ENCODE results near the gene PLEKHH1.

DNA sequence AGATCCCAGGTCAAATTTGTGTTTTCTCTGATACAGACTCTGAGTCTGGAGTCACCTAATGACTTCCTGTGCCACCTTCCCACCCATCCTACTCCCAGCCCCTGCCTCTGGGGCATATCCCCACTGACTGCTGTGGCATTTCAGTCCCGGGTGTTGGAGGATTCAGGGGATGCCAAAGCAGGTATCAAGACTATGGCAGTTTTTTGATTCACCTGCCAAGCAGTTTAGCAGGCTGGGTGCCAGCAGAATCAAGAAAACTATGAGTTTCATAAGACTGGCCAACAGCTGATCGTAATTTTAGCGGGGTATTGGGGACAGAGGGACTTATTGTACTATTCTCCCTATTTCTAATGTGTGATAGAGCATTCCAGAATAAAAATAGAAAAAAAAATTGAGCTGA, 4.6 kb downstream of the PLEKHH1 start:
- TF ChIP-seq, protein P1, sequence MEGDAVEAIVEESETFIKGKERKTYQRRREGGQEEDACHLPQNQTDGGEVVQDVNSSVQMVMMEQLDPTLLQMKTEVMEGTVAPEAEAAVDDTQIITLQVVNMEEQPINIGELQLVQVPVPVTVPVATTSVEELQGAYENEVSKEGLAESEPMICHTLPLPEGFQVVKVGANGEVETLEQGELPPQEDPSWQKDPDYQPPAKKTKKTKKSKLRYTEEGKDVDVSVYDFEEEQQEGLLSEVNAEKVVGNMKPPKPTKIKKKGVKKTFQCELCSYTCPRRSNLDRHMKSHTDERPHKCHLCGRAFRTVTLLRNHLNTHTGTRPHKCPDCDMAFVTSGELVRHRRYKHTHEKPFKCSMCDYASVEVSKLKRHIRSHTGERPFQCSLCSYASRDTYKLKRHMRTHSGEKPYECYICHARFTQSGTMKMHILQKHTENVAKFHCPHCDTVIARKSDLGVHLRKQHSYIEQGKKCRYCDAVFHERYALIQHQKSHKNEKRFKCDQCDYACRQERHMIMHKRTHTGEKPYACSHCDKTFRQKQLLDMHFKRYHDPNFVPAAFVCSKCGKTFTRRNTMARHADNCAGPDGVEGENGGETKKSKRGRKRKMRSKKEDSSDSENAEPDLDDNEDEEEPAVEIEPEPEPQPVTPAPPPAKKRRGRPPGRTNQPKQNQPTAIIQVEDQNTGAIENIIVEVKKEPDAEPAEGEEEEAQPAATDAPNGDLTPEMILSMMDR (IDR thresholded peaks at IDR 0.05; ENCODE audit: insufficient read depth, low read length) = no peak
- TF ChIP-seq POLR2AphosphoS5 (IDR thresholded peaks at IDR 0.05; ENCODE audit: low read depth) = no peak
- TF ChIP-seq, protein P2, sequence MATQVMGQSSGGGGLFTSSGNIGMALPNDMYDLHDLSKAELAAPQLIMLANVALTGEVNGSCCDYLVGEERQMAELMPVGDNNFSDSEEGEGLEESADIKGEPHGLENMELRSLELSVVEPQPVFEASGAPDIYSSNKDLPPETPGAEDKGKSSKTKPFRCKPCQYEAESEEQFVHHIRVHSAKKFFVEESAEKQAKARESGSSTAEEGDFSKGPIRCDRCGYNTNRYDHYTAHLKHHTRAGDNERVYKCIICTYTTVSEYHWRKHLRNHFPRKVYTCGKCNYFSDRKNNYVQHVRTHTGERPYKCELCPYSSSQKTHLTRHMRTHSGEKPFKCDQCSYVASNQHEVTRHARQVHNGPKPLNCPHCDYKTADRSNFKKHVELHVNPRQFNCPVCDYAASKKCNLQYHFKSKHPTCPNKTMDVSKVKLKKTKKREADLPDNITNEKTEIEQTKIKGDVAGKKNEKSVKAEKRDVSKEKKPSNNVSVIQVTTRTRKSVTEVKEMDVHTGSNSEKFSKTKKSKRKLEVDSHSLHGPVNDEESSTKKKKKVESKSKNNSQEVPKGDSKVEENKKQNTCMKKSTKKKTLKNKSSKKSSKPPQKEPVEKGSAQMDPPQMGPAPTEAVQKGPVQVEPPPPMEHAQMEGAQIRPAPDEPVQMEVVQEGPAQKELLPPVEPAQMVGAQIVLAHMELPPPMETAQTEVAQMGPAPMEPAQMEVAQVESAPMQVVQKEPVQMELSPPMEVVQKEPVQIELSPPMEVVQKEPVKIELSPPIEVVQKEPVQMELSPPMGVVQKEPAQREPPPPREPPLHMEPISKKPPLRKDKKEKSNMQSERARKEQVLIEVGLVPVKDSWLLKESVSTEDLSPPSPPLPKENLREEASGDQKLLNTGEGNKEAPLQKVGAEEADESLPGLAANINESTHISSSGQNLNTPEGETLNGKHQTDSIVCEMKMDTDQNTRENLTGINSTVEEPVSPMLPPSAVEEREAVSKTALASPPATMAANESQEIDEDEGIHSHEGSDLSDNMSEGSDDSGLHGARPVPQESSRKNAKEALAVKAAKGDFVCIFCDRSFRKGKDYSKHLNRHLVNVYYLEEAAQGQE (IDR thresholded peaks at IDR 0.05; ENCODE audit: insufficient replicate concordance, low read depth) = no peak

Data from HL-60 (cell line).